Natural killer cell (primary cell): ENCODE results near the gene GNB3. TPM values are rescaled to one million over a fixed set of nuclear protein-coding genes. Genes with fewer than 3 reads are reported as not detected.

Experiments used
- ATAC-seq, 3 donors: fragments of 150-1000 bp in 2 of 3; fragments of 200-7000 bp in 1 of 3; cut with Tn5 transposase; 1 replicate in 1 of 3; 2 replicates in 2 of 3; pipeline ENCODE4 v1.10.0; 2021; ENCODE audit warnings: mild to moderate bottlenecking in 2 of 3, moderate library complexity in 2 of 3
- DNase-seq, 2 donors: peaks; one replicate each; pipeline versions ENCODE4 v3.0.0 to v3.0.0-alpha.2; 2013 to 2021; ENCODE audit warnings: mixed read lengths in 1 of 2
- H3K27ac ChIP-seq: one replicate; pipeline ENCODE4 v1.5.1; 2013; ENCODE audit warnings: mild to moderate bottlenecking, low read length
- H3K27me3 ChIP-seq: one replicate; pipeline ENCODE4 v1.6.1; 2013; ENCODE audit warnings: low read length; ENCODE audit not compliant: control insufficient read depth, insufficient read depth
- H3K36me3 ChIP-seq: one replicate; pipeline ENCODE4 v1.6.1; 2013; ENCODE audit warnings: low read length; ENCODE audit not compliant: control insufficient read depth, insufficient read depth
- H3K4me1 ChIP-seq: one replicate; pipeline ENCODE4 v1.6.1; 2013; ENCODE audit warnings: low read length; ENCODE audit not compliant: control insufficient read depth, insufficient read depth
- H3K4me3 ChIP-seq: one replicate; pipeline ENCODE4 v1.5.1; 2013; ENCODE audit warnings: low read length
- H3K9me3 ChIP-seq: one replicate; pipeline ENCODE4 v1.6.1; 2013; ENCODE audit warnings: low read length; ENCODE audit not compliant: control insufficient read depth, insufficient read depth
- H3K27ac Mint-ChIP-seq, 2 donors: one replicate each; pipeline ENCODE4 v1.8.0; 2022; ENCODE audit warnings: mild to moderate bottlenecking in 2 of 2, mixed read lengths in 2 of 2, moderate library complexity in 1 of 2
- H3K27me3 Mint-ChIP-seq, 2 donors: one replicate each; pipeline ENCODE4 v1.8.0; 2022; ENCODE audit warnings: low read depth in 2 of 2, mixed read lengths in 2 of 2
- H3K36me3 Mint-ChIP-seq: one replicate; pipeline ENCODE4 v1.8.0; 2022; ENCODE audit warnings: mixed read lengths
- H3K4me1 Mint-ChIP-seq, 2 donors: one replicate each; pipeline ENCODE4 v1.8.0; 2022; ENCODE audit warnings: mixed read lengths in 2 of 2
- H3K4me3 Mint-ChIP-seq: one replicate; pipeline ENCODE4 v1.8.0; 2022; ENCODE audit warnings: mild to moderate bottlenecking, moderate library complexity, mixed read lengths
- H3K9me3 Mint-ChIP-seq, 2 donors: one replicate each; pipeline ENCODE4 v1.8.0; 2022; ENCODE audit warnings: mixed read lengths in 2 of 2
- WGBS: methylation state at CpG from one replicate; pipeline ENCODE4 v1.1.7; 2013; ENCODE audit warnings: missing lambda C conversion rate; ENCODE audit not compliant: insufficient coverage; 5-methylcytosine and 5-hydroxymethylcytosine counted together
- intact Hi-C: fragments of 100-400 bp; cut with micrococcal nuclease; formaldehyde crosslinking; loops from one replicate; pipeline ENCODE4 v1.14.2; 2022
- total RNA-seq, 4 donors: library from RNA; stranded (reverse); fragments of 120-200 nt in 1 of 4; gene quantifications; one replicate each; pipeline versions ENCODE4 v1.2.3 to v1.2.4, GENCODE V29; 2013 to 2022
- TF ChIP-seq, protein P1 (sequence below): fragments of 200-600 bp; IDR thresholded peaks from one replicate; pipeline ENCODE4 v1.8.0; 2022; ENCODE audit warnings: antibody characterized with exemption

The GNB3 gene
- total RNA-seq, 3 donors from 2014 or later (not counting 1 experiment from before 2014, with no cell fraction given) = not detected

DNA sequence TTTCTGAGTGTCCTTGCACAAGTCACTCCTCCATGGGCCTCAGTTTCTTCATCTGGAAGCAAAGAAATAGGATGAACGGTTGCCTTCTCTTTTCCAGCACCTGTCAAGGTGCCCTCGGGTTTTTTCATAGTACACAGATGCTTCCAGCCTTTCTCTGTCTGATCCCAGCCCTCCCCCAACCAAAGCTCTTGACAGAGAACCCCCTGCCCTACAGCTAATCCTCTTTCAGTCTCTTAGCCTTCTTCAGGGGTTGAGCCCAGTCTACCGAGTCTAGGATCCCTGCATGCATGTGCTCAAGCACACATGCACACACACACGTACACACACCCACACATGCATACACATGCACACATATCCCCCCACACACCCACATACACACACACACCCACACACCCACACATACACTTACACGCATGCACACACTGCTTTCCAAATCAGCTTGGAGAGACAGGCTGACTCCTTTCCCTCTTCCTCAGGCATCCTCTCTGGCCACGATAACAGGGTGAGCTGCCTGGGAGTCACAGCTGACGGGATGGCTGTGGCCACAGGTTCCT lies 5.7 kb downstream of the GNB3 start:
- H3K36me3 ChIP-seq = no peaks in the 10 kb centered on the region
- Mint-ChIP-seq H3K9me3 (no peaks in the 10 kb centered on the region), H3K36me3 (no peaks in the 10 kb centered on the region), H3K4me3 (no peak overlapping the region), H3K4me1 (peaks cover 3 to 18% of the 10 kb centered on the region in 2 donors), H3K27ac (no peak overlapping the region), H3K27me3 (no peaks in the 10 kb centered on the region)
- H3K9me3 ChIP-seq = no peaks in the 10 kb centered on the region
- intact Hi-C loops = no loop called here
- no peak for ATAC-seq
- TF ChIP-seq, protein P1, sequence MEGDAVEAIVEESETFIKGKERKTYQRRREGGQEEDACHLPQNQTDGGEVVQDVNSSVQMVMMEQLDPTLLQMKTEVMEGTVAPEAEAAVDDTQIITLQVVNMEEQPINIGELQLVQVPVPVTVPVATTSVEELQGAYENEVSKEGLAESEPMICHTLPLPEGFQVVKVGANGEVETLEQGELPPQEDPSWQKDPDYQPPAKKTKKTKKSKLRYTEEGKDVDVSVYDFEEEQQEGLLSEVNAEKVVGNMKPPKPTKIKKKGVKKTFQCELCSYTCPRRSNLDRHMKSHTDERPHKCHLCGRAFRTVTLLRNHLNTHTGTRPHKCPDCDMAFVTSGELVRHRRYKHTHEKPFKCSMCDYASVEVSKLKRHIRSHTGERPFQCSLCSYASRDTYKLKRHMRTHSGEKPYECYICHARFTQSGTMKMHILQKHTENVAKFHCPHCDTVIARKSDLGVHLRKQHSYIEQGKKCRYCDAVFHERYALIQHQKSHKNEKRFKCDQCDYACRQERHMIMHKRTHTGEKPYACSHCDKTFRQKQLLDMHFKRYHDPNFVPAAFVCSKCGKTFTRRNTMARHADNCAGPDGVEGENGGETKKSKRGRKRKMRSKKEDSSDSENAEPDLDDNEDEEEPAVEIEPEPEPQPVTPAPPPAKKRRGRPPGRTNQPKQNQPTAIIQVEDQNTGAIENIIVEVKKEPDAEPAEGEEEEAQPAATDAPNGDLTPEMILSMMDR = no peak
- no peak for DNase-seq
- no peaks in the 10 kb centered on the region for H3K27me3 ChIP-seq
- H3K27ac ChIP-seq = no peak overlapping the region
- no peak overlapping the region for H3K4me3 ChIP-seq
- peaks cover 13% of the 10 kb centered on the region for H3K4me1 ChIP-seq
- 95% methylated on average over 5 of the region's 7 CpGs for WGBS

DNA sequence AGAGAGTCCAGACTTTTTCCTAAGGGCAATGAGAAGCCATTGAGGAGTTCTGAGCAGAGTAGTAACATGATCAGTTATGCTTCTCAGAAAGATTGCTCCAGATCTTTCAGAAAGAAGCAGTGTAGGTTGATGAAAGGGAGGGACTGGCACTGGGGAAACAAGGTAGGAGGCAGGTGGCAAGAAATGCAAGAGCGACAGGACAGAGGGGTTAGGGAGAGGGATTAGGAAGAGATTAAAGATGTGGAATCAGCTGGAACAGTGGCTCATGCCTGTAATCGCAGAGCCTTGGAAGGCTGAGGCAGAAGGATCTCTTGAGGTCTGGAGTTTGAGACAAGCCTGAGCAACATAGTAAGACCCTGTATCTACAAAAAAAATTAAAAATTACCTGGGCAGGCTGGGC lies 7.0 kb downstream of the GNB3 start:
- no peaks in the 10 kb centered on the region for H3K27me3 Mint-ChIP-seq
- no peak overlapping the region for H3K27ac ChIP-seq
- H3K9me3 Mint-ChIP-seq = no peaks in the 10 kb centered on the region
- ATAC-seq (no peak), DNase-seq (no peak)
- 100% methylated on average over 2 of the region's 2 CpGs for WGBS
- H3K4me3 Mint-ChIP-seq = no peak overlapping the region
- no peaks in the 10 kb centered on the region for H3K27me3 ChIP-seq
- H3K9me3 ChIP-seq = no peaks in the 10 kb centered on the region
- H3K4me3 ChIP-seq = no peak overlapping the region
- H3K4me1 Mint-ChIP-seq = peaks cover 8 to 26% of the 10 kb centered on the region in 2 donors
- TF ChIP-seq, protein P1 = no peak
- intact Hi-C loops = no loop called here
- no peaks in the 10 kb centered on the region for H3K36me3 ChIP-seq
- no peak overlapping the region for H3K27ac Mint-ChIP-seq
- peaks cover 15% of the 10 kb centered on the region for H3K4me1 ChIP-seq
- H3K36me3 Mint-ChIP-seq = no peaks in the 10 kb centered on the region

DNA sequence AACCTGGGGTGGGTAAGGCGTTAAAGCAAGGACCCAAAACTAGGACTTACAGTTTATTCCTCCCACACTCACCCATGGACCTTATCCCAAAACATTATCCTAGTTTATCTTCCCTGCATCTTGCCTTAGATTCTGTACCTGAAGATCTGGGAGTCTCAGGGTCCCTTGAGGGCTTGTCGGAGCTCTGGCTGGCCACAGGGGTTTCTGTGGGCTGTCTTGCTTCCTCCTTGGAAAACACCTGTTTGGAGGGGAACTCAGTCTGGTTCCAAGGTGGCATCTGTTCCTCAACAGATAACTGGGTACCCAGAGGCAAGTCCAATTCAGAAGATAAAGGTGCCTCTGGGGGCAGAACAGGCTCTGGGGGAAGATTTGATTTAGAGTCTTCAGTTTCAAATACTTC lies 8.7 kb downstream of the GNB3 start:
- ATAC-seq (no peak), DNase-seq (no peak)
- intact Hi-C loops = no loop called here
- no peaks in the 10 kb centered on the region for H3K9me3 Mint-ChIP-seq
- H3K36me3 Mint-ChIP-seq = no peaks in the 10 kb centered on the region
- no peaks in the 10 kb centered on the region for H3K27me3 Mint-ChIP-seq
- 53% methylated on average over 2 of the region's 2 CpGs for WGBS
- TF ChIP-seq, protein P1 = no peak
- no peak overlapping the region for H3K4me3 Mint-ChIP-seq
- H3K9me3 ChIP-seq = no peaks in the 10 kb centered on the region
- H3K4me1 Mint-ChIP-seq = peaks cover 8 to 43% of the 10 kb centered on the region in 2 donors
- H3K27ac ChIP-seq = no peak overlapping the region
- peak overlapping the region in 1 of 2 donors; percentile 55 for H3K27ac Mint-ChIP-seq
- H3K27me3 ChIP-seq = no peaks in the 10 kb centered on the region
- H3K4me1 ChIP-seq = peaks cover 22% of the 10 kb centered on the region
- H3K36me3 ChIP-seq = no peaks in the 10 kb centered on the region
- no peak overlapping the region for H3K4me3 ChIP-seq

DNA sequence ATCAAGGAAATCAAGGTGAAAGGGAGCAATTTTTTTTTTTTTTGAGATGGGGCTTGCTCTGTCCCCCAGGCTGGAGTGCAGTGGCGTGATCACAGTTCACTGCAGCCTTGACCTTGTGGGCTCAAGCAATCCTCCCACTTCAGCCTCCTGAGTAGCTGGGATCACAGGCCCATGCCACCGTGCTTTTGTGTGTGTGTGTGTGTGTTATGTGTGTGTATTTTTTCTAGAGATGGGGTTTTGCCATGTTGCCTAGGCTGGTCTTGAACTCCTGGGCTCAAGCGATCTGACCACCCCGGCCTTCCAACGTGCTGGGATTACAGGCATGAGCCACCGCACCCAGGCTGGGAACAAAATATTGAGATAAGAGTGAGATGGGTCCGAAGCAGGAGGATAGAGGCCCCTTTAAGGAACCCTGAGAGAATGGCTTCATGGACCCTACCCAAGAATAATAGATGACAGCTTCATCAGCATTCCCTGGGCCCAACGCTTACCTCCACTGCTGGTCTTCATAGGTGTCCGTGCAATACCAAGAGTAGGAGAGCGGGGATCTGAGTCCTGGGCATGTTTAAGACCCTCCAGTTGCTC lies 9.3 kb downstream of the GNB3 start:
- Histone ChIP-seq H3K27ac (no peak overlapping the region), H3K9me3 (no peaks in the 10 kb centered on the region), H3K27me3 (no peaks in the 10 kb centered on the region), H3K4me1 (peaks cover 22% of the 10 kb centered on the region), H3K4me3 (no peak overlapping the region), H3K36me3 (no peaks in the 10 kb centered on the region)
- no peaks in the 10 kb centered on the region for H3K9me3 Mint-ChIP-seq
- TF ChIP-seq, protein P1 = no peak
- no peaks in the 10 kb centered on the region for H3K27me3 Mint-ChIP-seq
- intact Hi-C loops = no loop called here
- H3K36me3 Mint-ChIP-seq = no peaks in the 10 kb centered on the region
- 92% methylated on average over 10 of the region's 10 CpGs for WGBS
- peak overlapping the region in 1 of 2 donors; percentile 55 for H3K27ac Mint-ChIP-seq
- DNase-seq = no peak
- H3K4me3 Mint-ChIP-seq = peak overlapping the region; percentile 13
- no peak for ATAC-seq
- H3K4me1 Mint-ChIP-seq = peaks cover 8 to 43% of the 10 kb centered on the region in 2 donors
